ENCODE measurements around the gene AMT. TPM values are rescaled to one million over a fixed set of nuclear protein-coding genes. Genes with fewer than 3 reads are reported as not detected.

Gene AMT
- 0.65 and 0.66 TPM in 2 replicates for total RNA-seq

GRCh38 chr3:49422379-49423248, at the start of gene AMT:
Gene AMT (minus strand): TSS chr3:49422473. CDS start chr3:49422450, 23 bp downstream.

DNA sequence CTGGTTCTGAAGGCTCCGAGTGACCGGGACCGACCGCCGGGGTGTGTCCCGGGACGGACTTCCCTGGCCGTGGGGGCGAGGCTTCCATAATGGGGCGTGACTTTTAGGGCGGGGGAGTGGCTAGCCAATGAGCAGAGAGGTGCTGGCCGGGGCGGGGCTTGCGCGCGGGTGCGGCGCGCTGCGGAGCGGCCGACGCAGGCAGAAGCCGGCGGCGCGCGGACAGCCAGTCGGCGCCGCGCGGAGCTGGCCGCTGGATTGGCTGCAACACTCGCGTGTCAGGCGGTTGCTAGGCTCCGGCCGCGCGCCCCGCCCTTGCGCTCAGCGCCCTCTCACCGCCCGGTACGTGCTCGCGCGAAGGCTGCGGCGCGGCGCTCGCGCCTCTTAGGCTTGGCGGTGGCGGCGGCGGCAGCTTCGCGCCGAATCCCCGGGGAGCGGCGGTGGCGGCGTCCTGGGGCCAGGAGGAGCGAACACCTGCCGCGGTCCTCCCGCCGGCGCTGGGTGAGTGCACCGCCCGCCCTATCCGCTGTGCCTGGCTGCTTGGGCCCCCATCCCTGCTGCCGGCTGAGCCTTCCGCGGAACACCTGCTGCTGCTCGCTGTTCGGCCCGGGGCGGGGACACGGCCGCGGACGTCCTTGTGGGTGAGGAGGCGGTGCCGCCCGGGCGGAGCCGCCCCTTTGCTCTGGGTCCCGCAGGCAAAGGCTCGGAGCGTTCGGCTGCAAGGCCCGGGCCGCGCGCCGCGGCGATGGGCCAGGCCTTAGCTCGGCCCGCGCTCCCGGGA, 47.9 kb upstream of the AMT start, which contains the start of gene DAG1:
DAG1 (plus strand) TSS at position 332 of the 778 bp plus-strand sequence. CDS start 40,268 bp downstream, outside the sequence.

DNA sequence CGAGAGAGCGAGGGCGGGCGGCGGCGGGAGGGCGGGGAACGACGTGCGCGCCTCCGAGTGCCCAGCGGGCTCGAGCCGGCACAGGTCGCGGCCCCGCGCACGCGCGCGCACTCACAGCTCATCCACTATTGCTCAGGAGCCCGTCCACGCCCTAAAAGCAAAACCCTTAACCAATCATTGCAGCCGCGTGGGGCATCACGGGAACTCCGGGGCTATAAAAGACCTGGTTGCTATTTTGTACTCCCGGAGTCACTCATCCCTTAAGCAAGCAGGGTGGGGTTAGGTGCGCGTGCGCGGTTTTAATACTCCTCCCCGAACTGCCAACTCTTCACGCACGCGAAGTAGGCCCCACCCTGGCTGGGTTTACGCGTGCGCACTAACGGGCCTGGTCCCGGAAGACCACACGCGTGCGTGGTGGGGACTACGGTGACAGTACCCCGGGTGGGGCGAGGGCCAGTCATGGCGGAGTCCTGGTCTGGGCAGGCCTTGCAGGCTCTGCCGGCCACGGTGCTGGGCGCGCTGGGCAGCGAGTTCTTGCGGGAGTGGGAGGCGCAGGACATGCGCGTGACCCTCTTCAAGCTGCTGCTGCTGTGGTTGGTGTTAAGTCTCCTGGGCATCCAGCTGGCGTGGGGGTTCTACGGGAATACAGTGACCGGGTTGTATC, 10.2 kb downstream of the AMT start, which contains the start of the genes RHOA and TCTA:
RHOA (minus strand) TSS at position 9 of the 664 bp plus-strand sequence. CDS start 36,387 bp downstream, outside the sequence.
TCTA (plus strand) TSS at position 456 of the 664 bp plus-strand sequence; CDS start at position 460, 4 bp downstream.

Small RNA genes within 50 kb of the gene (small RNA-seq; reads per million reads assigned to genes)
- not detected for gene RNA5SP130

Other genes starting within 250 kb of the AMT start
- 1.4 and 2.1 TPM in 2 replicates for gene C3orf62, start 145.2 kb downstream of the AMT start, total RNA-seq
- gene USP4, start 82.4 kb downstream of the AMT start, total RNA-seq: 36.5 and 44.4 TPM in 2 replicates
- 363 and 403 TPM in 2 replicates for gene GPX1, start 64.1 kb downstream of the AMT start, total RNA-seq
- gene RHOA, start 10.5 kb downstream of the AMT start, total RNA-seq: 680 and 866 TPM in 2 replicates
- gene TCTA, start 10.1 kb downstream of the AMT start, total RNA-seq: 18.6 and 21.7 TPM in 2 replicates
- 5.5 and 6.0 TPM in 2 replicates for gene NICN1, start 6.9 kb upstream of the AMT start, total RNA-seq
- 60.4 and 84.3 TPM in 2 replicates for gene DAG1, start 47.8 kb upstream of the AMT start, total RNA-seq
- 0.13 and 0.14 TPM in 2 replicates for gene BSN, start 132.0 kb upstream of the AMT start, total RNA-seq